ENCODE data around the gene RNF25.

GRCh38 chr2:218701806-218702205, 30.0 kb upstream of the RNF25 start:
- TF ChIP-seq, protein P1, sequence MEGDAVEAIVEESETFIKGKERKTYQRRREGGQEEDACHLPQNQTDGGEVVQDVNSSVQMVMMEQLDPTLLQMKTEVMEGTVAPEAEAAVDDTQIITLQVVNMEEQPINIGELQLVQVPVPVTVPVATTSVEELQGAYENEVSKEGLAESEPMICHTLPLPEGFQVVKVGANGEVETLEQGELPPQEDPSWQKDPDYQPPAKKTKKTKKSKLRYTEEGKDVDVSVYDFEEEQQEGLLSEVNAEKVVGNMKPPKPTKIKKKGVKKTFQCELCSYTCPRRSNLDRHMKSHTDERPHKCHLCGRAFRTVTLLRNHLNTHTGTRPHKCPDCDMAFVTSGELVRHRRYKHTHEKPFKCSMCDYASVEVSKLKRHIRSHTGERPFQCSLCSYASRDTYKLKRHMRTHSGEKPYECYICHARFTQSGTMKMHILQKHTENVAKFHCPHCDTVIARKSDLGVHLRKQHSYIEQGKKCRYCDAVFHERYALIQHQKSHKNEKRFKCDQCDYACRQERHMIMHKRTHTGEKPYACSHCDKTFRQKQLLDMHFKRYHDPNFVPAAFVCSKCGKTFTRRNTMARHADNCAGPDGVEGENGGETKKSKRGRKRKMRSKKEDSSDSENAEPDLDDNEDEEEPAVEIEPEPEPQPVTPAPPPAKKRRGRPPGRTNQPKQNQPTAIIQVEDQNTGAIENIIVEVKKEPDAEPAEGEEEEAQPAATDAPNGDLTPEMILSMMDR (conservative IDR thresholded peaks at IDR 0.05) = no peak
- TF ChIP-seq EZH2 (IDR thresholded peaks at IDR 0.05; ENCODE audit: low read depth) = no peak

Data from PC-9 (cell line).